Colonic mucosa (tissue), 4 donors: ENCODE results near the gene PCDH19. TPM values are rescaled to one million over a fixed set of nuclear protein-coding genes. Genes with fewer than 3 reads are reported as not detected.

Source experiments
- DNase-seq: peaks from one replicate; pipeline ENCODE4 v3.0.0-alpha.2; 2020
- H3K27ac ChIP-seq: fragments of 200-600 bp; one replicate; pipeline ENCODE4 v1.8.0; 2021
- H3K27me3 ChIP-seq: fragments of 200-600 bp; one replicate; pipeline ENCODE4 v1.8.0; 2021
- H3K36me3 ChIP-seq: fragments of 200-600 bp; one replicate; pipeline ENCODE4 v1.8.0; 2021
- H3K4me1 ChIP-seq: fragments of 200-600 bp; one replicate; pipeline ENCODE4 v1.8.0; 2021; ENCODE audit warnings: mild to moderate bottlenecking
- H3K4me3 ChIP-seq: fragments of 200-600 bp; one replicate; pipeline ENCODE4 v1.8.0; 2021
- H3K9ac ChIP-seq, 2 donors: one replicate each; pipeline ENCODE4 v1.7.0; 2013; ENCODE audit warnings: control low read depth in 2 of 2, low read depth in 2 of 2, low read length in 2 of 2
- H3K9me3 ChIP-seq: fragments of 200-600 bp; one replicate; pipeline ENCODE4 v1.8.0; 2021
- intact Hi-C: fragments of 100-400 bp; cut with DNase I; formaldehyde crosslinking; loops from one replicate; pipeline ENCODE4 v1.14.1; 2022
- total RNA-seq, 2 donors: library from RNA; stranded (reverse); fragmentation: NEBNext Ultra II Directional in 1 of 2; extraction: Animal tissue kit (Norgen Biotek cat#: 25700) in 1 of 2; gene quantifications; one replicate each; pipeline ENCODE4 v1.2.1, GENCODE V29; 2021
- TF ChIP-seq, protein P1 (sequence below): fragments of 200-600 bp; IDR thresholded peaks from one replicate; pipeline ENCODE4 v1.8.0; 2022; ENCODE audit warnings: antibody characterized with exemption, mild to moderate bottlenecking
- donor health status: healthy.
- donor health status: DM: no; HTN: no; CAD: no.
- donor health status: DM: no; HTN: no; CAD: no.

PCDH19 gene
- total RNA-seq, 2 donors from 2014 or later = 0.96 to 1.3 TPM

DNA sequence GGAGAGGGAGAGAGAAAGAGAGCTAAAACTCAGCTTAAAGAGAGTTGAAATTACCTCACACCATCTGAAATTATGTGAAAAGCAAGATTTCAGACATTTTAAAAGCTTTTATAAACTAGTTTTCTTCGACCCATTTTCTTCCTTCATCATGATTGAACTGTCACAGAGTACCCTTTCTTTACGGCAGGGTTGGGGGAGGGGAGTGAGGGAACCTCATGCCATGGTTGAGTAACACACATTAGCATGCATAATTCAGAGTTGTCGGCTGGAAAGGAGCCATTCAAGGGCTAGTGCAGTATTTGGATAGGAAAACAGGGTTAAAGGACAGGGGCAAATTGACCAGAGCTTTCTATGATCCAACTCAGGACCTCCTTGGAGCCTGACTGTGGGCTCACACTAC lies 46.2 kb downstream of the PCDH19 start:
- Histone ChIP-seq H3K4me3 (no peak overlapping the region), H3K9ac (no peak overlapping the region), H3K9me3 (no peaks in the 10 kb centered on the region), H3K27me3 (no peaks in the 10 kb centered on the region), H3K36me3 (no peaks in the 10 kb centered on the region), H3K27ac (no peak overlapping the region), H3K4me1 (no peaks in the 10 kb centered on the region)
- DNase-seq = no peak
- intact Hi-C loops = no loop called here
- TF ChIP-seq, protein P1, sequence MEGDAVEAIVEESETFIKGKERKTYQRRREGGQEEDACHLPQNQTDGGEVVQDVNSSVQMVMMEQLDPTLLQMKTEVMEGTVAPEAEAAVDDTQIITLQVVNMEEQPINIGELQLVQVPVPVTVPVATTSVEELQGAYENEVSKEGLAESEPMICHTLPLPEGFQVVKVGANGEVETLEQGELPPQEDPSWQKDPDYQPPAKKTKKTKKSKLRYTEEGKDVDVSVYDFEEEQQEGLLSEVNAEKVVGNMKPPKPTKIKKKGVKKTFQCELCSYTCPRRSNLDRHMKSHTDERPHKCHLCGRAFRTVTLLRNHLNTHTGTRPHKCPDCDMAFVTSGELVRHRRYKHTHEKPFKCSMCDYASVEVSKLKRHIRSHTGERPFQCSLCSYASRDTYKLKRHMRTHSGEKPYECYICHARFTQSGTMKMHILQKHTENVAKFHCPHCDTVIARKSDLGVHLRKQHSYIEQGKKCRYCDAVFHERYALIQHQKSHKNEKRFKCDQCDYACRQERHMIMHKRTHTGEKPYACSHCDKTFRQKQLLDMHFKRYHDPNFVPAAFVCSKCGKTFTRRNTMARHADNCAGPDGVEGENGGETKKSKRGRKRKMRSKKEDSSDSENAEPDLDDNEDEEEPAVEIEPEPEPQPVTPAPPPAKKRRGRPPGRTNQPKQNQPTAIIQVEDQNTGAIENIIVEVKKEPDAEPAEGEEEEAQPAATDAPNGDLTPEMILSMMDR = no peak

DNA sequence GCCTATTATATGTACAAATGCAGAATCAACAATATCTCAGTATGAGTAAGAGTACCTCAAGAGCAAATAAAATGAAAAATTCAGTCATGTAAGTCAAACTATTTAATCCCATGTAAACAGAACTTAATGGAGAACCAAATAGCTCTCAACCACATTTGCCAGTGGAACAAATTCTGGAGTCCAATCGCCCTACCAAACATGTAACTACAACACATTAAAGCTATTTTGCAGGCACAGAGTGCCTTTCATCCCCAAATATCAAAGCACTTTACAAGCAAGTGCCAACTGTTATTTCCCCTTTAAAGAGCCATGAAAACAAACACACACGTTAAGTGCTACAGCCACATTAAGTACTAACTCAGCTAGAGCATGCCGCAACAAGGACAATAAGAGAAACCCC lies 51.3 kb downstream of the PCDH19 start:
- no peaks in the 10 kb centered on the region for H3K9me3 ChIP-seq
- no peak overlapping the region for H3K9ac ChIP-seq
- H3K4me1 ChIP-seq = no peaks in the 10 kb centered on the region
- no peak overlapping the region for H3K4me3 ChIP-seq
- intact Hi-C loops = no loop called here
- no peak overlapping the region for H3K27ac ChIP-seq
- DNase-seq = no peak
- H3K36me3 ChIP-seq = no peaks in the 10 kb centered on the region
- no peaks in the 10 kb centered on the region for H3K27me3 ChIP-seq
- TF ChIP-seq, protein P1 = no peak

DNA sequence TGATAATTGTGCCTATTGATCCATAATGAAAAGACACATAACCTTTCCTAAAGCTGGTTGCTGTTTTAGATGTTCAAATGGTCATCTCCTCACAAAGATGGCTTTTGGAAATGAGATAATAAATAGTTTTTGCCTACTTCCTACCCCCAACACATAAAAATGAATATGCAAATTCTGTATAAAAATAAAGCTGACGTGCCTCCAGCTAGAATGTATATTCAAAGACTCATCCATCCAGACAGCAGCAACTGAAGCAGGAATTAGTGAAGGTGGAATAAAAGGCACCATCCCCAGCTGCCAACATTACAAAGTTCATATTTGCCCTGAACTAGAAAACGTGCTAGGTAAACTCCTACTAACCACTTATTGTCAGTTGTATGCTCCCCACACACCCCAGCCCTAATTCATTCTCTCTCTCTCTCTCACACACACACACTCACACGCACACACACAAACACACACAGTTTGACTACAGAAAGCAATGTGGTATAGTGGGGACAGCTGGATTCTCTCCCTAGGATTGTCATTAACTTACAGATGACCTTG lies 53.6 kb downstream of the PCDH19 start:
- no peak for DNase-seq
- no peaks in the 10 kb centered on the region for H3K9me3 ChIP-seq
- H3K27ac ChIP-seq = no peak overlapping the region
- intact Hi-C loops = no loop called here
- H3K27me3 ChIP-seq = no peaks in the 10 kb centered on the region
- no peaks in the 10 kb centered on the region for H3K36me3 ChIP-seq
- H3K4me3 ChIP-seq = no peak overlapping the region
- H3K4me1 ChIP-seq = no peaks in the 10 kb centered on the region
- no peak overlapping the region for H3K9ac ChIP-seq
- TF ChIP-seq, protein P1 = no peak

DNA sequence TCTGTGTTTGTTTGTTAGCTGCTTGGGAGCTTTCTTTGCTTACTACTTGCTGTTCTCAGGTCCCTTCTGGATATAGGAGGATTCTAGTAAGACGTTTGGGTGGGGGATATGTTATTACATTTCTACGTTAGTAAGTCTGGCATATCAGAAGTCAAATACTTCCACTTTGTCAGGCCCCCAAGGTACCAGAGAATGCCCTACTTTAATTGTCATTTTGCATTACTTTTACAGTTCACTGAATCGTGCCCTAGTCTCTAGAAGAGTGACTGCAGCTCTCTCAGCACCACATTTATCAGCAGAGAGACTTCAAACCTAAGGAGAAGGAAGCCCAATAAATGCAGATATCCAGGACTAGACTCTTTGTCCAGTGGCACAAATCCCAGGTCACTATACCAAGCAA lies 54.4 kb downstream of the PCDH19 start:
- Histone ChIP-seq H3K9ac (no peak overlapping the region), H3K9me3 (no peaks in the 10 kb centered on the region), H3K27ac (no peak overlapping the region), H3K4me1 (no peaks in the 10 kb centered on the region), H3K27me3 (no peaks in the 10 kb centered on the region), H3K36me3 (no peaks in the 10 kb centered on the region), H3K4me3 (no peak overlapping the region)
- intact Hi-C loops = no loop called here
- TF ChIP-seq, protein P1 = no peak
- DNase-seq = no peak

DNA sequence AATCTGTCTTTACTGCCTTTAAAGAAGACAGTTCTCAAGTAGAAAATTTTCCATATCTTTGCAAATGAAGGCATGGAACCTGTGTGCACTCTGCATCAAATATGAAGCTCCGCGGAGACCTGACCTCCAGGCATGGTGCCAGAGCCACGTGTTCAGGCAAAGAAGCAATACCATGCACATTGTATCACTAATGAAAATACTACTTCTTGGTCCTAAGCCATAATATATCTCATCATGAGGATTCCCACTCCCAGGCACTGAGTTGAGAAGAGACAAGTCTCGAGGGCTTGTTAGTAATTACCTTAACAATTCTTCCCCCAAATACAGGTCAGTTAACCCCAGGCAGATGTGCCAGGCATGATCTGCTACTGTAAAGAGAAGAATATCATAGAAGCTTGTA lies 56.7 kb downstream of the PCDH19 start:
- H3K9ac ChIP-seq = no peak overlapping the region
- no peaks in the 10 kb centered on the region for H3K27me3 ChIP-seq
- H3K36me3 ChIP-seq = no peaks in the 10 kb centered on the region
- H3K4me1 ChIP-seq = no peaks in the 10 kb centered on the region
- H3K9me3 ChIP-seq = no peaks in the 10 kb centered on the region
- no peak overlapping the region for H3K27ac ChIP-seq
- DNase-seq = no peak
- intact Hi-C loops = no loop called here
- TF ChIP-seq, protein P1 = no peak
- no peak overlapping the region for H3K4me3 ChIP-seq
